ENCODE data around the gene AIF1L. TPM values are rescaled to one million over a fixed set of nuclear protein-coding genes. Genes with fewer than 3 reads are reported as not detected.

Gene AIF1L
- total and polyA plus RNA-seq, 2 experiments from 2014 or later: 14.3 to 18.8 TPM

- TF ChIP-seq CTCF (IDR thresholded peaks at IDR 0.05; ENCODE audit: low read depth, low read length): no peak
- no peak overlapping the region for H3K27ac ChIP-seq
- no peak overlapping the region for H3K4me3 ChIP-seq
- no peaks in the 10 kb centered on the region for H3K9me3 ChIP-seq (ENCODE audit: low read depth)
- H3K4me1 ChIP-seq (ENCODE audit: low read depth): no peaks in the 10 kb centered on the region
- H3K27me3 ChIP-seq: no peaks in the 10 kb centered on the region
- no peak for DNase-seq (ENCODE audit: low read depth in 1 of 2, low spot score in 1 of 2)
- H3K36me3 ChIP-seq: no peaks in the 10 kb centered on the region
Measured at GRCh38 chr9:131072107-131072870, 24.0 kb upstream of the AIF1L start.

- Histone ChIP-seq H3K27ac (no peak overlapping the region), H3K4me1 (ENCODE audit: low read depth) (no peaks in the 10 kb centered on the region), H3K4me3 (no peak overlapping the region), H3K36me3 (no peaks in the 10 kb centered on the region), H3K27me3 (no peaks in the 10 kb centered on the region), H3K9me3 (ENCODE audit: low read depth) (no peaks in the 10 kb centered on the region)
- DNase-seq (ENCODE audit: low read depth in 1 of 2, low spot score in 1 of 2): no peak
- no peak for TF ChIP-seq CTCF (IDR thresholded peaks at IDR 0.05; ENCODE audit: low read depth, low read length)
Measured at GRCh38 chr9:131072871-131073237, 23.5 kb upstream of the AIF1L start.

- Histone ChIP-seq H3K9me3 (ENCODE audit: low read depth) (no peaks in the 10 kb centered on the region), H3K4me3 (no peak overlapping the region), H3K27ac (no peak overlapping the region), H3K36me3 (no peaks in the 10 kb centered on the region), H3K4me1 (ENCODE audit: low read depth) (no peaks in the 10 kb centered on the region), H3K27me3 (no peaks in the 10 kb centered on the region)
- DNase-seq (ENCODE audit: low read depth in 1 of 2, low spot score in 1 of 2): no peak
- no peak for TF ChIP-seq CTCF (IDR thresholded peaks at IDR 0.05; ENCODE audit: low read depth, low read length)
Measured at GRCh38 chr9:131076347-131077195, 19.8 kb upstream of the AIF1L start.

GRCh38 chr9:131078427-131079366 is 17.6 kb upstream of the AIF1L start:
- no peaks in the 10 kb centered on the region for H3K9me3 ChIP-seq (ENCODE audit: low read depth)
- H3K4me3 ChIP-seq: no peak overlapping the region
- no peaks in the 10 kb centered on the region for H3K4me1 ChIP-seq (ENCODE audit: low read depth)
- H3K27ac ChIP-seq: no peak overlapping the region
- no peaks in the 10 kb centered on the region for H3K36me3 ChIP-seq
- no peaks in the 10 kb centered on the region for H3K27me3 ChIP-seq
- TF ChIP-seq CTCF (IDR thresholded peaks at IDR 0.05; ENCODE audit: low read depth, low read length): no peak
- no peak for DNase-seq (ENCODE audit: low read depth in 1 of 2, low spot score in 1 of 2)

GRCh38 chr9:131080589-131080988 is 15.7 kb upstream of the AIF1L start:
- no peaks in the 10 kb centered on the region for H3K36me3 ChIP-seq
- no peaks in the 10 kb centered on the region for H3K4me1 ChIP-seq (ENCODE audit: low read depth)
- H3K27me3 ChIP-seq: no peaks in the 10 kb centered on the region
- no peaks in the 10 kb centered on the region for H3K9me3 ChIP-seq (ENCODE audit: low read depth)
- H3K4me3 ChIP-seq: no peak overlapping the region
- DNase-seq (ENCODE audit: low read depth in 1 of 2, low spot score in 1 of 2): no peak
- no peak overlapping the region for H3K27ac ChIP-seq
- no peak for TF ChIP-seq CTCF (IDR thresholded peaks at IDR 0.05; ENCODE audit: low read depth, low read length)
